ENCODE results near the gene PCDHGA9.
"Not testable (repeated sequence)": the region's sequence is repeated elsewhere in the genome, so short reads cannot be mapped to it uniquely, and the experiment has no call there.

PCDHGA9 gene

GRCh38 chr5:141414548-141415274, 12.1 kb downstream of the PCDHGA9 start:
- DNase-seq = not testable (repeated sequence)

- DNase-seq = not testable (repeated sequence)
These were observed 12.7 kb downstream of the PCDHGA9 start for GRCh38 chr5:141415275-141415618.

- DNase-seq = peak; percentile 59
These were observed 15.1 kb downstream of the PCDHGA9 start, which contains the start of gene PCDHGB7 for GRCh38 chr5:141417494-141418172. Gene PCDHGB7, plus strand, starts transcription at chr5:141417677. Its CDS starts 183 bp downstream, at chr5:141417860.

- DNase-seq = no peak
These were observed 16.7 kb downstream of the PCDHGA9 start for GRCh38 chr5:141419074-141419880.

GRCh38 chr5:141420855-141421488, 18.4 kb downstream of the PCDHGA9 start, which contains the start of gene PCDHGA11:
Gene PCDHGA11, plus strand, starts transcription at chr5:141421051. Its CDS starts 177 bp downstream, at chr5:141421228.
- no peak for DNase-seq

GRCh38 chr5:141421489-141421855, 18.9 kb downstream of the PCDHGA9 start:
- DNase-seq = no peak

- DNase-seq = no peak
These were observed 20.2 kb downstream of the PCDHGA9 start for GRCh38 chr5:141422742-141423291.

GRCh38 chr5:141427783-141428426, 25.3 kb downstream of the PCDHGA9 start:
- no peak for DNase-seq

GRCh38 chr5:141430332-141431113, 27.9 kb downstream of the PCDHGA9 start, which contains the start of gene PCDHGA12:
Gene PCDHGA12, plus strand, starts transcription at chr5:141430507. Its CDS starts 253 bp downstream, at chr5:141430760.
- no peak for DNase-seq

GRCh38 chr5:141431286-141431685, 28.7 kb downstream of the PCDHGA9 start:
- DNase-seq = no peak

- not testable (repeated sequence) for DNase-seq
These were observed 29.7 kb downstream of the PCDHGA9 start for GRCh38 chr5:141432308-141432707.

GRCh38 chr5:141432726-141433125, 30.1 kb downstream of the PCDHGA9 start:
- not testable (repeated sequence) for DNase-seq

GRCh38 chr5:141434006-141434405, 31.4 kb downstream of the PCDHGA9 start:
- no peak for DNase-seq

- no peak for DNase-seq
These were observed 34.6 kb downstream of the PCDHGA9 start for GRCh38 chr5:141437221-141437620.

GRCh38 chr5:141439411-141440141, 37.0 kb downstream of the PCDHGA9 start:
- DNase-seq = no peak

GRCh38 chr5:141440341-141440740, 37.8 kb downstream of the PCDHGA9 start:
- no peak for DNase-seq

GRCh38 chr5:141441571-141442170, 39.1 kb downstream of the PCDHGA9 start:
- no peak for DNase-seq

Measured in NCI-H1092 (cell line).